ENCODE data around the gene PLEKHH3.

- TF ChIP-seq EZH2phosphoT487 (IDR thresholded peaks at IDR 0.05; ENCODE audit: low read depth, severe bottlenecking, unreplicated experiment) (no peak), CTCF (IDR thresholded peaks at IDR 0.05; ENCODE audit: poor library complexity) (no peak), EZH2 (IDR thresholded peaks at IDR 0.05; ENCODE audit: borderline replicate concordance) (no peak)
These were observed 27.7 kb upstream of the PLEKHH3 start for GRCh38 chr17:42704490-42704836.
